ENCODE measurements around the gene YEATS2.

YEATS2 gene

DNA sequence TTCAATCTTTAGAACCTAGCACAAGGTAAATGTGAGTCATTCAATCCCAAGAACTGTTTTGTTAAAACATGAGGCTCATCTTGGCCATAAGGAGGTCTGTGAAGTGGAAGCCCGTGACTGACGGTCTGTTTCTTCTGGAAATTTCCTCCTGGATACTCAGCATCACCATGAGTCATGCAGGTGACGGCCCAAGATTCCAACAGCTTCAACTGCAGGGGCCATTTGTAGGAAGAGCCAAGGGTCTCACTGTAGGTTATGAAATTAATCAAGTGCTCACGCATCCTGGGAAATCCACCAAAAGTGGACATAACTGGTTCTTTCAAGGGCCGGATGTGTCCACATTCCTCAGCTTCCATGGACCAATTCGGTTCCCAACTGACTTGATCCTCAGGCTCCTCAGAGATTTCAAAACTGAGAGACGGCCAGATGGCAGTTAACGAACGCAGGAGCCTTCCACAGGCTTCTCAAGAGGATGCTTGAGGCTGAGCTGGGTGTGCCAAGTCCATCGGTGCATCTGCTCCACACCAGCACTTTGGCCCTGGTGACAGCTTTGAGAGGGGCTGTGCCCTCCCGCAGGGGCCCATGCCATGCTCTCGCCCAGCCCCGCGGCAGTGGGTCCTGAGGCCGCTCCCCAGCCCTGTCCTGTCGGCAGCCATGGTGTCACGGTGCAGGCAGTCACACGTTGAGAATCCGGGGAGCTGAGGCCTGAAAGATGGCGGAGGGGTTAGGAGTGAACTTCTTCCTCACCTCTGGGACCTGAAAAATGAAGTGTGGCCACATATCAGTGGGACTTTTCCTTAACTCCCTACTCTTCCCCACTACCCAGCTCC lies 119.3 kb downstream of the YEATS2 start:
- Histone ChIP-seq H3K4me1 (ENCODE audit: control insufficient read depth in 1 of 2, insufficient read depth in 2 of 2, low read length in 2 of 2) (no peaks in the 10 kb centered on the region), H3K36me3 (ENCODE audit: control insufficient read depth in 1 of 2, insufficient read depth in 2 of 2, low read length in 2 of 2) (peaks cover 4 to 10% of the 10 kb centered on the region in 2 donors), H3K27me3 (ENCODE audit: control insufficient read depth in 1 of 2, insufficient read depth in 2 of 2, low read length in 2 of 2) (no peaks in the 10 kb centered on the region), H3K9me3 (ENCODE audit: control insufficient read depth in 1 of 2, low read length in 2 of 2) (no peaks in the 10 kb centered on the region), H3K27ac (ENCODE audit: low read depth, low read length) (no peak overlapping the region), H3K9ac (ENCODE audit: low read depth in 1 of 2, low read length in 2 of 2) (no peak overlapping the region), H3K4me3 (ENCODE audit: low read depth in 1 of 2, low read length in 2 of 2) (no peak overlapping the region)

DNA sequence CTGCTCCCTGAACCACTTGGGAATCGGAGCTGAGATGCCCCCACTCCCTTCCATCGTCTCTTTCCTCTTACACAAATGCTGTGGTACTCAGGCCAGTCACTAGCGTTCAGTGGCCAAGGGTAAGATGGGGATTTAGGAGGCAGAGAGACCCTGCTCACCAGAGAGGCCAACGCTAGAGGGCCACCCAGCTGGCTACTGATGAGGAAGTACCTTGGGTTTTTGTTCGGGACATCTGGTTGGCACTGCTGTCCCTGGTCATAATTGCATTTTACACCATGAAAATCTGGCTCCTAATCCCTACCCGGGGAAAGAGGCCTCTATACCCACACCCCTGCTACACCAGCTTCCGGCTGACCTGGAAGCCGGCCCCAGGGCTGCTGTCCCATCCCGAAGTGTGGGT lies 120.0 kb downstream of the YEATS2 start:
- peaks cover 4 to 10% of the 10 kb centered on the region in 2 donors for H3K36me3 ChIP-seq (ENCODE audit: control insufficient read depth in 1 of 2, insufficient read depth in 2 of 2, low read length in 2 of 2)
- H3K4me3 ChIP-seq (ENCODE audit: low read depth in 1 of 2, low read length in 2 of 2), result no peak overlapping the region
- H3K9ac ChIP-seq (ENCODE audit: low read depth in 1 of 2, low read length in 2 of 2), result no peak overlapping the region
- no peaks in the 10 kb centered on the region for H3K4me1 ChIP-seq (ENCODE audit: control insufficient read depth in 1 of 2, insufficient read depth in 2 of 2, low read length in 2 of 2)
- H3K27ac ChIP-seq (ENCODE audit: low read depth, low read length), result no peak overlapping the region
- H3K9me3 ChIP-seq (ENCODE audit: control insufficient read depth in 1 of 2, low read length in 2 of 2), result no peaks in the 10 kb centered on the region
- H3K27me3 ChIP-seq (ENCODE audit: control insufficient read depth in 1 of 2, insufficient read depth in 2 of 2, low read length in 2 of 2), result no peaks in the 10 kb centered on the region

DNA sequence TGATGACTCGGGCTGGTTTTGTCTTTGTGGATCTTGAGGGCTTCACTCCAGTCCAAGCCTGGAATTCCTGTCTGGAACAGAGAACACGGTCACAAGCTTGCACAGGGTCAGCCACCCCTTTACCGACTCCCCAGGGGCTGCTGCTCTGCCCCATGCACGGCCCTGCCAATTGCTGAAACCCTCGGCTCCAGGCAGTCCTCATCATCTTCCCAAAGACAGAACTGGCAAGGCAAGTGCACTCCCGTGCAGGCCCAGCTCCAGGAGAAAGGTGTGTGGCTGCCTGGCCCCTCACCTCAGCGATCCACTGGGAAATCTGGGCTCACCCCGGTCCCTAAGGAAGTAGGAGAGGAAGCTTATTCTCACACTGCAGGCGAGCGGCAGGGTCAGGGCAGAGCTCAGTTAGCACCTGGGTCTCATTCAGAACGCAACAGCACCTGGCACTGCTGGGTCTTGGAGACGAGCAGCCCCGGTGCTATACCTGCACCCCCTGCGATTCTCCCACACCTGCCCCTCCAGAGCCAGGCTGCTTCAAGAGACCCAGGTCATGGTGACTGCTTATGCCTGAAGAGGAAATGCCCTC lies 120.5 kb downstream of the YEATS2 start:
- H3K27me3 ChIP-seq (ENCODE audit: control insufficient read depth in 1 of 2, insufficient read depth in 2 of 2, low read length in 2 of 2), result no peaks in the 10 kb centered on the region
- no peaks in the 10 kb centered on the region for H3K9me3 ChIP-seq (ENCODE audit: control insufficient read depth in 1 of 2, low read length in 2 of 2)
- peaks cover 2 to 8% of the 10 kb centered on the region in 2 donors for H3K36me3 ChIP-seq (ENCODE audit: control insufficient read depth in 1 of 2, insufficient read depth in 2 of 2, low read length in 2 of 2)
- no peak overlapping the region for H3K9ac ChIP-seq (ENCODE audit: low read depth in 1 of 2, low read length in 2 of 2)
- H3K27ac ChIP-seq (ENCODE audit: low read depth, low read length), result no peak overlapping the region
- H3K4me3 ChIP-seq (ENCODE audit: low read depth in 1 of 2, low read length in 2 of 2), result no peak overlapping the region
- no peaks in the 10 kb centered on the region for H3K4me1 ChIP-seq (ENCODE audit: control insufficient read depth in 1 of 2, insufficient read depth in 2 of 2, low read length in 2 of 2)

DNA sequence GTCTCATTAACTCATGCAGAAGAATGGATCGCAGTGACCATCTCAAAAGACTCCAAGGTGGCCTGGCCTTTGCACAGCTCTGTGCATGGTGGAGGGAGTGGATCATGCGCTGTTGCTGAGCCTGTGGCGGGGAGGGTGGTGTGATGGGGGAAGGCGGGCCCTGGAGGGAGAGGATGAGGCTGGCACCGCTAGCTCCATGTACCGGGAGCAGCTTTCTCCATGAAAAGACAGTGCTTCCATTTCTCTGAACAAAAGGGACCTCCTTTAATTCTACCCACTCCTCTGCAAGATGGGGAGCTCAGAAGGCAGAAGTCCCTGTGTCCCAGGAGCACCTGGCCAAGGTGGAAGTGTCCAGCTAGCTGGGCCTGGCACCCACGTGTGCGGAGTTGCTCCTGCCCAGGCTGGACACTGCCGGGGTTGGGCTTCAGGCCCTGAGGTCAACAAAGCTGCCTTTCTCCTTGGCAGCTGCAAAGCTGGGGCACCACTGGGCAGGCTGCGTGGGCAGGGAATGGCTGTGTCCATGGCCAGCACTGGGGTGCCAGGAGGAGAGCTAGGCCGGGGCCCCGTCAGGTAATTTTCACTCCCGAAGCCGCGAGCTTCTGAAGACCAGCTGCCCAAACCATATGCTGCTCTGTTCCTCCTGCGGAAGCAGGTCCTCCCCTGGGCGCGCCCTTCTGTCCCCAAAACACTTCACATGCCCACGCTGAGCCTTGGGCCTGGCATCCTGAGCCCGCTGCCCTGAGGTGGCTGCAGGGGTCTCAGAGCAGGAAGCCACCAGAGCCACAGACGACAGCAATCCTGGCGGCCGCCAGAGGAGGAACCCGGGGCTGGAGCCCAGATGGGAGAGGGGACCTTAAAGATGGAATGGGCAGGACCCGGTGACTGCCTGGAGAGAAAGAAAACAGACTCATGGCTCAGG lies 121.4 kb downstream of the YEATS2 start:
- Histone ChIP-seq H3K9me3 (ENCODE audit: control insufficient read depth in 1 of 2, low read length in 2 of 2) (no peaks in the 10 kb centered on the region), H3K4me1 (ENCODE audit: control insufficient read depth in 1 of 2, insufficient read depth in 2 of 2, low read length in 2 of 2) (peaks cover 0 to under 1% of the 10 kb centered on the region in 2 donors), H3K36me3 (ENCODE audit: control insufficient read depth in 1 of 2, insufficient read depth in 2 of 2, low read length in 2 of 2) (peaks cover 0 to 7% of the 10 kb centered on the region in 2 donors), H3K27ac (ENCODE audit: low read depth, low read length) (no peak overlapping the region), H3K27me3 (ENCODE audit: control insufficient read depth in 1 of 2, insufficient read depth in 2 of 2, low read length in 2 of 2) (no peaks in the 10 kb centered on the region), H3K9ac (ENCODE audit: low read depth in 1 of 2, low read length in 2 of 2) (no peak overlapping the region), H3K4me3 (ENCODE audit: low read depth in 1 of 2, low read length in 2 of 2) (no peak overlapping the region)

DNA sequence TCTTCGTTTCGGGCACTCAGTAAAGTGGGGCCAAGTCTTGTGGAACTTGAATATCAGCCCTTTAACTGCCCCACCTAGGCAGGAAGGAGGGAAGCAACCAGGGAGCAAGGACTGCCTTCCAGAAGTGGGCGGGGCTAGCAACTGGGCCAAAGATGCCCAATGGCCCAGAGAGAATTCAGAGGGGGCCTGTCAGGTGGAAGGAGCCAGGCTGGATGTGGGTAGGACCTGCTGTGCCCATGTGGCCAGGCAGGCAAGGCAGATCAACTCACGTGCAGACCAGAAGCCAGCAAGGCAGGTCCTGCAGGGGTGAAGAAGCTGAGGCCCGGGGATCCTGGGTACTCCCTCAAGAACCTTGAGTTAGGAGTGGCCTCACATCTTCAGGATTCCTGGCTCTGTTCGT lies 122.2 kb downstream of the YEATS2 start:
- peaks cover 0 to 3% of the 10 kb centered on the region in 2 donors for H3K36me3 ChIP-seq (ENCODE audit: control insufficient read depth in 1 of 2, insufficient read depth in 2 of 2, low read length in 2 of 2)
- no peak overlapping the region for H3K9ac ChIP-seq (ENCODE audit: low read depth in 1 of 2, low read length in 2 of 2)
- H3K9me3 ChIP-seq (ENCODE audit: control insufficient read depth in 1 of 2, low read length in 2 of 2), result no peaks in the 10 kb centered on the region
- H3K27ac ChIP-seq (ENCODE audit: low read depth, low read length), result no peak overlapping the region
- H3K4me3 ChIP-seq (ENCODE audit: low read depth in 1 of 2, low read length in 2 of 2), result no peak overlapping the region
- peaks cover 0 to 3% of the 10 kb centered on the region in 2 donors for H3K27me3 ChIP-seq (ENCODE audit: control insufficient read depth in 1 of 2, insufficient read depth in 2 of 2, low read length in 2 of 2)
- H3K4me1 ChIP-seq (ENCODE audit: control insufficient read depth in 1 of 2, insufficient read depth in 2 of 2, low read length in 2 of 2), result peaks cover 7 to 9% of the 10 kb centered on the region in 2 donors

DNA sequence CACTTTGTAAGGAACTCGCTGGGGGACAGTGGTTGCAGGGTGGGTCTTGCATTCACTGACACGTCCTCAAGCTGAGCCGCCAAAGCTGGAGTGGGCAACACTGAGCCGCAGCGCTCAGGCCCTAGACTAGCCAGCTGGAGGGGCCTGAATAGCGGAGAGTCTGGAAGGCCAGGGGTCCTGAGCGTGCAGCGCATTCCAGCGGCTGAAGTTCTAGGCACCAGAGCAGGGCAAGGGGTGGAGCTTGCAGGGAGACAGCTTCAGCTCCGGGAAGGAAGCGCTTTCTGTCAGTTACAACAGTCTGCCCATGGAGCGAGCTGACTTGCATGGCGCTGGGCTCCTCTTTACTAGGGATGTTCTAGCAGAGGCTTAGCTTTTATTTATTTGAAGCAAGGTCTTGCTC lies 125.0 kb downstream of the YEATS2 start:
- Histone ChIP-seq H3K27ac (ENCODE audit: low read depth, low read length) (no peak overlapping the region), H3K4me3 (ENCODE audit: low read depth in 1 of 2, low read length in 2 of 2) (no peak overlapping the region), H3K27me3 (ENCODE audit: control insufficient read depth in 1 of 2, insufficient read depth in 2 of 2, low read length in 2 of 2) (peaks cover 0 to 3% of the 10 kb centered on the region in 2 donors), H3K9ac (ENCODE audit: low read depth in 1 of 2, low read length in 2 of 2) (no peak overlapping the region), H3K9me3 (ENCODE audit: control insufficient read depth in 1 of 2, low read length in 2 of 2) (no peaks in the 10 kb centered on the region), H3K4me1 (ENCODE audit: control insufficient read depth in 1 of 2, insufficient read depth in 2 of 2, low read length in 2 of 2) (peaks cover 7 to 15% of the 10 kb centered on the region in 2 donors), H3K36me3 (ENCODE audit: control insufficient read depth in 1 of 2, insufficient read depth in 2 of 2, low read length in 2 of 2) (no peaks in the 10 kb centered on the region)

DNA sequence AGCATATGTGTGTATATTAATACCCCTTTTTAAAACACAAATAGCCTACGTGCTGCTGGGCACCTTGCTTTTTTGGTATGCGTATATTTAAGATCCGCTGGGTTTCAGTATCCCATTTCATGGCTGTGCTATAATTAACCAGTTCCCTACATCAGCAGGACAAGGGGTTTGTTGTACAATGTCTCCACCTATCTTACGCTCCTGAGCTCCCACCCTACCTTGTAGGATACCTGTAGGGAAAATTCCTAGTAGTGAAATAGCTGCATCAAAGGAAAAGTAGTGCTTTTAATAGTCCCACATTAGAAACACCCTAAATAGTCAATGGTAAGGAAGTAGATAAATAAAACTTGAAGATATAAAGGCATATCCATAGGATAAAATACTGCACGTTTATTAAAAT lies 126.4 kb downstream of the YEATS2 start:
- peaks cover 0 to 11% of the 10 kb centered on the region in 2 donors for H3K36me3 ChIP-seq (ENCODE audit: control insufficient read depth in 1 of 2, insufficient read depth in 2 of 2, low read length in 2 of 2)
- peaks cover 7 to 15% of the 10 kb centered on the region in 2 donors for H3K4me1 ChIP-seq (ENCODE audit: control insufficient read depth in 1 of 2, insufficient read depth in 2 of 2, low read length in 2 of 2)
- H3K27ac ChIP-seq (ENCODE audit: low read depth, low read length), result no peak overlapping the region
- no peaks in the 10 kb centered on the region for H3K9me3 ChIP-seq (ENCODE audit: control insufficient read depth in 1 of 2, low read length in 2 of 2)
- H3K27me3 ChIP-seq (ENCODE audit: control insufficient read depth in 1 of 2, insufficient read depth in 2 of 2, low read length in 2 of 2), result peaks cover 0 to 3% of the 10 kb centered on the region in 2 donors
- H3K4me3 ChIP-seq (ENCODE audit: low read depth in 1 of 2, low read length in 2 of 2), result no peak overlapping the region
- H3K9ac ChIP-seq (ENCODE audit: low read depth in 1 of 2, low read length in 2 of 2), result no peak overlapping the region

DNA sequence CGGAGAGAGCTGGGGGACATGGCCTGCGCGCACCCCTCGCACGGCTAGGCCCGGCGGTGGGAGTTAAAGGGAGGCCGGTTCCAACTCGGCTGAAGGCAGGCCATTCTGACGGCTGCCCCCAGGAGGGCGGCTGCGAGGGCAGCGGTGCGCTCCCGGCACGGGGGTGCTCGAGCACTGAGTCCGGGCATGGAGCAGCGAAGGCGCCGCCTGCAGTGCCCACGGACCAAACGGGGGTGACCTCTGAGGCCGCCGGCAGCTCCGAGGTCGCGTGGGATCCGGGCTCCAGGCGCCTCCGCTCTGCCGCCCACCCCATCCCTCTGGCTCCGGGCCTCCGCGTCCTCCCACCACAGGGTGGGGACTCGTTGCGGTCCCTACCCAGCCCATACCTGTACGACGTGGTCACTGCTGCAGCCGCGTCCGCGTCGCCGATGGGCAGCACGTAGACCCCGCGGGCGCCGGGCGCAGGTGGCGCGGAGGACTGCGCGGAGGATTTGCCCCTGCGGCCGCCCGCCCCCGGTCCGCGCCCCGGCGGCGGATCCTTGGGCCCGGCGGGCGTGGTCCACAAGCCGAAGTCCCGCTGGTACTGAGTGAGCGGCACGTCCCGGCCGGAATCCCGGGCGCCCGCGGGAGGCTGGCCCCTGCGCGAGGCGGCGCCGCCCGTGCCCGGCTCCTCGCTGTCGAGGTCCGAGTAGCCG lies 127.3 kb downstream of the YEATS2 start:
- H3K9me3 ChIP-seq (ENCODE audit: control insufficient read depth in 1 of 2, low read length in 2 of 2), result no peaks in the 10 kb centered on the region
- H3K27me3 ChIP-seq (ENCODE audit: control insufficient read depth in 1 of 2, insufficient read depth in 2 of 2, low read length in 2 of 2), result peaks cover 0 to 3% of the 10 kb centered on the region in 2 donors
- H3K9ac ChIP-seq (ENCODE audit: low read depth in 1 of 2, low read length in 2 of 2), result peak overlapping the region in 1 of 2 donors; percentile 47
- peak overlapping the region; percentile 46 to 71 for H3K4me3 ChIP-seq (ENCODE audit: low read depth in 1 of 2, low read length in 2 of 2)
- H3K4me1 ChIP-seq (ENCODE audit: control insufficient read depth in 1 of 2, insufficient read depth in 2 of 2, low read length in 2 of 2), result peaks cover 7 to 15% of the 10 kb centered on the region in 2 donors
- no peak overlapping the region for H3K27ac ChIP-seq (ENCODE audit: low read depth, low read length)
- peaks cover under 1 to 20% of the 10 kb centered on the region in 2 donors for H3K36me3 ChIP-seq (ENCODE audit: control insufficient read depth in 1 of 2, insufficient read depth in 2 of 2, low read length in 2 of 2)

DNA sequence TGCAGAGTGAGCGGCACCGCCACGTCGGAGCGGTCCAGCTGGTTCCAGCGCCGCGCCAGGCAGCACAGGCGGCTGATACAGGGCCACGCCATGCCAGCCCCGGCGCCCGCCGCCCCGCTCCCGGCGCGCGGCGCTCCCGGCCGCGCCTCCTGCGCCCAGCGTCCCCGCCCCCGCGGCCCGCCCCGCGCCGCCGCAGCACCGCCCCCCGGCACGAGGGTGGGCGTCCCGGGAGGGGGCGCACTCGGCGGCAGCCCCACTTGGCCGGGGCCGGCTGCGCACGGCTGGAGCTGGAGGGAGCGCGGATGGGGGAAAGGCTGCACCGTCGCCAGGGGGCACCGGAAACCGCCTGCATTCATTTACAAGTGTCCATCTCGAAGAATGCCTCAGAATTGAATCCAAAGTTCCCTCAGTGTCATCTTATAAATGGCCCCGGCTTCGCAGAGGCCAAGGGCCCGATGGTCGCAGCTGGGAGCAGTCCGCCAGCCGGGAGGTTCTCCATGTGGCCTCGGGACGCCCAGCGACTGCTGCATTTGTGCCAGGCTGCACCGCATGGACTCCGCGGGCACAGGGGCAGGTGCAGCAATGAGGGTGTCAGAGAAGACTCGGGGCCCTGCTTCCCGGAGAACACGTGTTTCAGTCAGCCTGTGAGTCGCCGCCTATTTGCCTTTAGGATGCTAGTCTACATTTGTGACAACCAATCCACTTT lies 128.0 kb downstream of the YEATS2 start, which contains the start of gene MAP6D1:
Gene MAP6D1 (minus strand): TSS at position 122 of the 706 bp plus-strand sequence. CDS start 30 bp downstream, at position 92.
- Histone ChIP-seq H3K27ac (ENCODE audit: low read depth, low read length) (no peak within 1 kb of the TSS), H3K9me3 (ENCODE audit: control insufficient read depth in 1 of 2, low read length in 2 of 2) (no peaks in the 10 kb centered on the region), H3K36me3 (ENCODE audit: control insufficient read depth in 1 of 2, insufficient read depth in 2 of 2, low read length in 2 of 2) (peaks cover 6 to 25% of the 10 kb centered on the region in 2 donors), H3K27me3 (ENCODE audit: control insufficient read depth in 1 of 2, insufficient read depth in 2 of 2, low read length in 2 of 2) (peaks cover 0 to 3% of the 10 kb centered on the region in 2 donors), H3K4me3 (ENCODE audit: low read depth in 1 of 2, low read length in 2 of 2) (peak within 1 kb of the TSS; percentile 49 to 71), H3K9ac (ENCODE audit: low read depth in 1 of 2, low read length in 2 of 2) (peak within 1 kb of the TSS in 1 of 2 donors; percentile 47), H3K4me1 (ENCODE audit: control insufficient read depth in 1 of 2, insufficient read depth in 2 of 2, low read length in 2 of 2) (peaks cover 7 to 15% of the 10 kb centered on the region in 2 donors)

Data from duodenal mucosa (tissue), 2 donors.